UCSD-AML1 (cell line): ENCODE results near the gene CSNK2A3.
"Not testable (repeated sequence)": the region's sequence is repeated elsewhere in the genome, so short reads cannot be mapped to it uniquely, and the experiment has no call there.

ENCODE experiments used
- DNase-seq: peaks from one replicate; lab custom pipeline; 2025; ENCODE audit not compliant: unreplicated experiment; lab: John Stamatoyannopoulos, UW

Gene CSNK2A3

GRCh38 chr11:11380340-11380739 is 27.3 kb upstream of the CSNK2A3 start:
- no peak for DNase-seq

- no peak for DNase-seq
These were observed 26.6 kb upstream of the CSNK2A3 start for GRCh38 chr11:11379661-11380060.

- DNase-seq: no peak
These were observed 25.3 kb upstream of the CSNK2A3 start for GRCh38 chr11:11378184-11378940.

GRCh38 chr11:11374358-11375148 is 21.5 kb upstream of the CSNK2A3 start:
- no peak for DNase-seq

GRCh38 chr11:11373934-11374333 is 20.9 kb upstream of the CSNK2A3 start:
- no peak for DNase-seq

- no peak for DNase-seq
These were observed 19.4 kb upstream of the CSNK2A3 start for GRCh38 chr11:11372461-11372860.

GRCh38 chr11:11370962-11371303 is 17.9 kb upstream of the CSNK2A3 start:
- DNase-seq: no peak

- no peak for DNase-seq
These were observed 17.4 kb upstream of the CSNK2A3 start for GRCh38 chr11:11370255-11370961.

GRCh38 chr11:11366793-11367192 is 13.7 kb upstream of the CSNK2A3 start:
- no peak for DNase-seq

GRCh38 chr11:11363674-11364073 is 10.6 kb upstream of the CSNK2A3 start:
- no peak for DNase-seq

GRCh38 chr11:11359611-11360010 is 6.6 kb upstream of the CSNK2A3 start:
- DNase-seq: no peak

GRCh38 chr11:11356842-11357241 is 3.8 kb upstream of the CSNK2A3 start:
- DNase-seq: no peak

- DNase-seq: not testable (repeated sequence)
These were observed 1.2 kb downstream of the CSNK2A3 start for GRCh38 chr11:11351851-11352250.

GRCh38 chr11:11351042-11351586 is 1.9 kb downstream of the CSNK2A3 start:
- no peak for DNase-seq

GRCh38 chr11:11349870-11350337 is 3.1 kb downstream of the CSNK2A3 start:
- DNase-seq: no peak

GRCh38 chr11:11349106-11349825 is 3.8 kb downstream of the CSNK2A3 start:
- DNase-seq: no peak

GRCh38 chr11:11348303-11348702 is 4.7 kb downstream of the CSNK2A3 start:
- DNase-seq: no peak

GRCh38 chr11:11347592-11347991 is 5.5 kb downstream of the CSNK2A3 start:
- DNase-seq: no peak

GRCh38 chr11:11346303-11346702 is 6.7 kb downstream of the CSNK2A3 start:
- no peak for DNase-seq

- no peak for DNase-seq
These were observed 8.0 kb downstream of the CSNK2A3 start for GRCh38 chr11:11345099-11345498.

- DNase-seq: no peak
These were observed 9.0 kb downstream of the CSNK2A3 start for GRCh38 chr11:11344045-11344444.
